ENCODE results near the gene CELA2B.

DNA sequence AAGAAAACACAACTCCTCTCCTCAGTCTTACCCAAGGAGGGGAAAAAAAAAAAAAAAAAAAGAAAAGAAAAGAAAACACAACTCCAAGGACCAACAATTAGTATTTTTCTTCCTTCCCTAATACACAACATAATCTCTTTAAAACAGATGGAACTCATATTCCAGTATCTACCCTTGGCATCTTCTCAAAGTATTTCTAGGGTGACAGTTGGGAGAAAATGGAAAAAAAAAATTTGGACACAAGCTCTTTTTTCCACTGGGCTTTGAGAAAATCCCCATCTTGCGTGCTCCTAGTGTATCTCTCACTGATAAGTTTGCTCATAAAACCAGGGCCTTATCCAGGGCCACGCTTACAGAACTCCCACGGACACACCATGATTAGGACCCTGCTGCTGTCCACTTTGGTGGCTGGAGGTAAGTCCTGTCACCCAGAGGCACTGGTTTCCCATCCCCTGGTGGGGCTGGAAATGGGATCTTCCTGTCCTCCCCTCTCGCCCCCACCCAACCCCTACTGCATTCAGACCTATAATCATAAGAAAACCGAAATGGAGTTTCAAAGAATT is at the start of gene CELA2B:
- no peak for TF ChIP-seq ZNF311 (CRISPR knock-in tag; IDR thresholded peaks at IDR 0.05)
- TF ChIP-seq SMARCE1 (IDR thresholded peaks at IDR 0.05), result peak; percentile 37; the same call in 1 of the 2 replicates
- TF ChIP-seq PML (IDR thresholded peaks at IDR 0.05; ENCODE audit: low read length), result no peak
- TF ChIP-seq JUND (IDR thresholded peaks at IDR 0.05; ENCODE audit: borderline replicate concordance, low read depth, low read length), result no peak
- TF ChIP-seq JUND (tag; IDR thresholded peaks at IDR 0.05; ENCODE audit: borderline replicate concordance, low read depth, low read length), result no peak
- TF ChIP-seq RBM25 (IDR thresholded peaks at IDR 0.05; ENCODE audit: low read depth, low read length, severe bottlenecking), result no peak
- TF ChIP-seq BHLHE40 (IDR thresholded peaks at IDR 0.05; ENCODE audit: low read length), result no peak
- no peak for TF ChIP-seq CTBP1 (IDR thresholded peaks at IDR 0.05; ENCODE audit: borderline replicate concordance)
- TF ChIP-seq, protein P1, sequence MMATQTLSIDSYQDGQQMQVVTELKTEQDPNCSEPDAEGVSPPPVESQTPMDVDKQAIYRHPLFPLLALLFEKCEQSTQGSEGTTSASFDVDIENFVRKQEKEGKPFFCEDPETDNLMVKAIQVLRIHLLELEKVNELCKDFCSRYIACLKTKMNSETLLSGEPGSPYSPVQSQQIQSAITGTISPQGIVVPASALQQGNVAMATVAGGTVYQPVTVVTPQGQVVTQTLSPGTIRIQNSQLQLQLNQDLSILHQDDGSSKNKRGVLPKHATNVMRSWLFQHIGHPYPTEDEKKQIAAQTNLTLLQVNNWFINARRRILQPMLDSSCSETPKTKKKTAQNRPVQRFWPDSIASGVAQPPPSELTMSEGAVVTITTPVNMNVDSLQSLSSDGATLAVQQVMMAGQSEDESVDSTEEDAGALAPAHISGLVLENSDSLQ (IDR thresholded peaks at IDR 0.05), result no peak
- no peak for TF ChIP-seq POLR2AphosphoS5 (IDR thresholded peaks at IDR 0.05; ENCODE audit: control insufficient read depth, insufficient read depth, low read depth, low read length)
